ENCODE data around the gene MAMDC4.

The MAMDC4 gene

GRCh38 chr9:136860529-136860928, 8.4 kb downstream of the MAMDC4 start:
- Histone ChIP-seq H3K4me1 (ENCODE audit: control insufficient read depth, insufficient read depth, low read length) (no peaks in the 10 kb centered on the region), H3K27ac (ENCODE audit: extremely low read depth, low read depth, low read length) (no peak overlapping the region), H3K36me3 (ENCODE audit: control insufficient read depth in 2 of 2, insufficient read depth in 1 of 2, low read length in 2 of 2) (peaks cover 0 to 71% of the 10 kb centered on the region in 2 experiments; a peak in 2 of 3 replicates), H3K4me3 (ENCODE audit: low read depth, low read length) (no peak overlapping the region), H3K9me3 (ENCODE audit: control insufficient read depth, insufficient read depth, low read depth, low read length) (no peaks in the 10 kb centered on the region)
- ChIA-PET CTCF (interaction anchor here (0.6 to 0.9 kb wide), 3 partner anchors 15 to 20 kb away, joined by 3 to 4 read pairs (median 3); no protein-coding TSS in a partner anchor), POLR2A (interaction anchor here (0.5 to 2.7 kb wide), 9 partner anchors 9 to 105 kb away, joined by 3 to 9 read pairs (median 4); partner anchors contain the start of genes AJM1 and MAMDC4)
- no peak for TF ChIP-seq SP7 (tag by site-specific recombination; IDR thresholded peaks at IDR 0.05)
- TF ChIP-seq ZNF600 (tag by site-specific recombination; IDR thresholded peaks at IDR 0.05): peak; percentile 37; the same call in 1 of the 2 replicates
- TF ChIP-seq ZBTB20 (tag by site-specific recombination; IDR thresholded peaks at IDR 0.05): peak; percentile 33

GRCh38 chr9:136860933-136861873, 9.1 kb downstream of the MAMDC4 start:
- POLR2A ChIA-PET: interaction anchor here (0.5 to 2.7 kb wide), 11 partner anchors 10 to 131 kb away, joined by 3 to 9 read pairs (median 3); partner anchors contain the start of genes AJM1, MAMDC4, PAXX and TRAF2

More at GRCh38 chr9:136860933-136861873, 9.1 kb downstream of the MAMDC4 start:
- CTCF ChIA-PET: interaction anchor here (0.5 to 0.9 kb wide), 5 partner anchors 14 to 74 kb away, joined by 3 to 4 read pairs (median 3); no protein-coding TSS in a partner anchor
- H3K27ac ChIP-seq (ENCODE audit: extremely low read depth, low read depth, low read length): no peak overlapping the region
- H3K9me3 ChIP-seq (ENCODE audit: control insufficient read depth, insufficient read depth, low read depth, low read length): no peaks in the 10 kb centered on the region
- TF ChIP-seq HOXC10 (CRISPR knock-in tag; IDR thresholded peaks at IDR 0.05): no peak
- no peak for TF ChIP-seq ZNF48 (tag by site-specific recombination; IDR thresholded peaks at IDR 0.05)
- TF ChIP-seq HOXD13 (CRISPR knock-in tag; IDR thresholded peaks at IDR 0.05; ENCODE audit: borderline replicate concordance): no peak
- TF ChIP-seq ZNF76 (tag by site-specific recombination; IDR thresholded peaks at IDR 0.05; ENCODE audit: borderline replicate concordance, low read depth): no peak
- no peak for TF ChIP-seq ZNF513 (tag by site-specific recombination; IDR thresholded peaks at IDR 0.05)
- no peak for TF ChIP-seq ZNF654 (tag by site-specific recombination; IDR thresholded peaks at IDR 0.05; ENCODE audit: low read depth)
- TF ChIP-seq ZNF138 (tag by site-specific recombination; IDR thresholded peaks at IDR 0.05; ENCODE audit: borderline replicate concordance): no peak
- TF ChIP-seq ZNF596 (tag by site-specific recombination; IDR thresholded peaks at IDR 0.05): no peak
- no peak for TF ChIP-seq ZNF785 (tag by site-specific recombination; IDR thresholded peaks at IDR 0.05)
- TF ChIP-seq ZNF426 (tag by site-specific recombination; IDR thresholded peaks at IDR 0.05): no peak
- no peak for TF ChIP-seq PRDM4 (tag by site-specific recombination; IDR thresholded peaks at IDR 0.05)
- TF ChIP-seq ZNF530 (tag by site-specific recombination; IDR thresholded peaks at IDR 0.05; ENCODE audit: low read depth): no peak
- 0 out of 2 replicates have a peak, but pooled peaks have one; percentile 28 for TF ChIP-seq PBX3 (CRISPR knock-in tag; IDR thresholded peaks at IDR 0.05)
- 0 out of 2 replicates have a peak, but pooled peaks have one; percentile 11 for TF ChIP-seq HIC1 (tag by site-specific recombination; IDR thresholded peaks at IDR 0.05)
- no peak for TF ChIP-seq ZNF148 (tag by site-specific recombination; IDR thresholded peaks at IDR 0.05; ENCODE audit: borderline replicate concordance)
- no peak for TF ChIP-seq SALL2 (tag by site-specific recombination; IDR thresholded peaks at IDR 0.05; ENCODE audit: borderline replicate concordance)
- H3K36me3 ChIP-seq (ENCODE audit: control insufficient read depth in 2 of 2, insufficient read depth in 1 of 2, low read length in 2 of 2): peaks cover 0 to 71% of the 10 kb centered on the region in 2 experiments; a peak in 2 of 3 replicates
- no peak overlapping the region for H3K4me3 ChIP-seq (ENCODE audit: low read depth, low read length)
- H3K4me1 ChIP-seq (ENCODE audit: control insufficient read depth, insufficient read depth, low read length): no peaks in the 10 kb centered on the region
